DOHH2 (cell line): ENCODE measurements around the gene IL4.

ENCODE experiments used
- EZH2phosphoT487 ChIP-seq: fragments of 200-600 bp; sonication (generic); IDR thresholded peaks from 2 replicates; pipeline ENCODE4 v1.6.1; 2017; ENCODE audit warnings: borderline replicate concordance, mild to moderate bottlenecking, antibody characterized with exemption, low read length, moderate library complexity, mixed read lengths
- TF ChIP-seq, protein P1 (sequence below): fragments of 200-600 bp; sonication (generic); IDR thresholded peaks from one replicate; pipeline ENCODE4 v1.5.1; 2014; ENCODE audit warnings: antibody characterized with exemption, mild to moderate bottlenecking, low read depth, low read length; ENCODE audit not compliant: poor library complexity, severe bottlenecking

DNA sequence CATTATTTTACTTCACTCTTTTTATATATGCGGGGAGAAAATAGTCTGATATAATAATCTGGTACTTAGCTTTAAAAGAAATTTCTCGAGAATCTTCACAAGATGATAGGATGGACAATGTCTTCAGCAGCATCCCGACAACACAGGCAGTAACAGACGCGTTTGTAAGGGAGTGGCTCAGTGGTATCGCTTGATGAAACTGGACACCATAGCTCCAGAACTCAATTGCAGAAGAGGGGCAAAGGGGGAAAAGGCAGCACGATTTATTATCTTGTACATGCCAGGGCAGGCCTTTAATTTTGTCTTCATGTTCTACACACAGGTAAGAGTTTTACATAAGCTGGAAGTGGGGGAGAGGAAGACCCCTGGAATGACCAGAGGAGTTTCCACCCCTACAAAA lies 15.7 kb downstream of the IL4 start:
- TF ChIP-seq, protein P1, sequence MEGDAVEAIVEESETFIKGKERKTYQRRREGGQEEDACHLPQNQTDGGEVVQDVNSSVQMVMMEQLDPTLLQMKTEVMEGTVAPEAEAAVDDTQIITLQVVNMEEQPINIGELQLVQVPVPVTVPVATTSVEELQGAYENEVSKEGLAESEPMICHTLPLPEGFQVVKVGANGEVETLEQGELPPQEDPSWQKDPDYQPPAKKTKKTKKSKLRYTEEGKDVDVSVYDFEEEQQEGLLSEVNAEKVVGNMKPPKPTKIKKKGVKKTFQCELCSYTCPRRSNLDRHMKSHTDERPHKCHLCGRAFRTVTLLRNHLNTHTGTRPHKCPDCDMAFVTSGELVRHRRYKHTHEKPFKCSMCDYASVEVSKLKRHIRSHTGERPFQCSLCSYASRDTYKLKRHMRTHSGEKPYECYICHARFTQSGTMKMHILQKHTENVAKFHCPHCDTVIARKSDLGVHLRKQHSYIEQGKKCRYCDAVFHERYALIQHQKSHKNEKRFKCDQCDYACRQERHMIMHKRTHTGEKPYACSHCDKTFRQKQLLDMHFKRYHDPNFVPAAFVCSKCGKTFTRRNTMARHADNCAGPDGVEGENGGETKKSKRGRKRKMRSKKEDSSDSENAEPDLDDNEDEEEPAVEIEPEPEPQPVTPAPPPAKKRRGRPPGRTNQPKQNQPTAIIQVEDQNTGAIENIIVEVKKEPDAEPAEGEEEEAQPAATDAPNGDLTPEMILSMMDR, result no peak
- no peak for TF ChIP-seq EZH2phosphoT487
